ENCODE results near the gene BCAR1. TPM values are rescaled to one million over a fixed set of nuclear protein-coding genes. Genes with fewer than 3 reads are reported as not detected.

Gene BCAR1, protein sequence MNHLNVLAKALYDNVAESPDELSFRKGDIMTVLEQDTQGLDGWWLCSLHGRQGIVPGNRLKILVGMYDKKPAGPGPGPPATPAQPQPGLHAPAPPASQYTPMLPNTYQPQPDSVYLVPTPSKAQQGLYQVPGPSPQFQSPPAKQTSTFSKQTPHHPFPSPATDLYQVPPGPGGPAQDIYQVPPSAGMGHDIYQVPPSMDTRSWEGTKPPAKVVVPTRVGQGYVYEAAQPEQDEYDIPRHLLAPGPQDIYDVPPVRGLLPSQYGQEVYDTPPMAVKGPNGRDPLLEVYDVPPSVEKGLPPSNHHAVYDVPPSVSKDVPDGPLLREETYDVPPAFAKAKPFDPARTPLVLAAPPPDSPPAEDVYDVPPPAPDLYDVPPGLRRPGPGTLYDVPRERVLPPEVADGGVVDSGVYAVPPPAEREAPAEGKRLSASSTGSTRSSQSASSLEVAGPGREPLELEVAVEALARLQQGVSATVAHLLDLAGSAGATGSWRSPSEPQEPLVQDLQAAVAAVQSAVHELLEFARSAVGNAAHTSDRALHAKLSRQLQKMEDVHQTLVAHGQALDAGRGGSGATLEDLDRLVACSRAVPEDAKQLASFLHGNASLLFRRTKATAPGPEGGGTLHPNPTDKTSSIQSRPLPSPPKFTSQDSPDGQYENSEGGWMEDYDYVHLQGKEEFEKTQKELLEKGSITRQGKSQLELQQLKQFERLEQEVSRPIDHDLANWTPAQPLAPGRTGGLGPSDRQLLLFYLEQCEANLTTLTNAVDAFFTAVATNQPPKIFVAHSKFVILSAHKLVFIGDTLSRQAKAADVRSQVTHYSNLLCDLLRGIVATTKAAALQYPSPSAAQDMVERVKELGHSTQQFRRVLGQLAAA
- 10 to 100 TPM; 14.1 to 34.1 (median 16.1) TPM for total RNA-seq

GRCh38 chr16:75251280-75252048 is at the start of gene BCAR1:
Gene BCAR1 (minus strand): TSS chr16:75251624. CDS start chr16:75251482, 142 bp downstream.
- TF ChIP-seq, protein P1, sequence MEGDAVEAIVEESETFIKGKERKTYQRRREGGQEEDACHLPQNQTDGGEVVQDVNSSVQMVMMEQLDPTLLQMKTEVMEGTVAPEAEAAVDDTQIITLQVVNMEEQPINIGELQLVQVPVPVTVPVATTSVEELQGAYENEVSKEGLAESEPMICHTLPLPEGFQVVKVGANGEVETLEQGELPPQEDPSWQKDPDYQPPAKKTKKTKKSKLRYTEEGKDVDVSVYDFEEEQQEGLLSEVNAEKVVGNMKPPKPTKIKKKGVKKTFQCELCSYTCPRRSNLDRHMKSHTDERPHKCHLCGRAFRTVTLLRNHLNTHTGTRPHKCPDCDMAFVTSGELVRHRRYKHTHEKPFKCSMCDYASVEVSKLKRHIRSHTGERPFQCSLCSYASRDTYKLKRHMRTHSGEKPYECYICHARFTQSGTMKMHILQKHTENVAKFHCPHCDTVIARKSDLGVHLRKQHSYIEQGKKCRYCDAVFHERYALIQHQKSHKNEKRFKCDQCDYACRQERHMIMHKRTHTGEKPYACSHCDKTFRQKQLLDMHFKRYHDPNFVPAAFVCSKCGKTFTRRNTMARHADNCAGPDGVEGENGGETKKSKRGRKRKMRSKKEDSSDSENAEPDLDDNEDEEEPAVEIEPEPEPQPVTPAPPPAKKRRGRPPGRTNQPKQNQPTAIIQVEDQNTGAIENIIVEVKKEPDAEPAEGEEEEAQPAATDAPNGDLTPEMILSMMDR (IDR thresholded peaks at IDR 0.05; ENCODE audit: low read depth) = no peak

- TF ChIP-seq, protein P1 (IDR thresholded peaks at IDR 0.05; ENCODE audit: low read depth) = no peak
Measured at GRCh38 chr16:75298267-75298666, 46.8 kb upstream of the BCAR1 start.

DNA sequence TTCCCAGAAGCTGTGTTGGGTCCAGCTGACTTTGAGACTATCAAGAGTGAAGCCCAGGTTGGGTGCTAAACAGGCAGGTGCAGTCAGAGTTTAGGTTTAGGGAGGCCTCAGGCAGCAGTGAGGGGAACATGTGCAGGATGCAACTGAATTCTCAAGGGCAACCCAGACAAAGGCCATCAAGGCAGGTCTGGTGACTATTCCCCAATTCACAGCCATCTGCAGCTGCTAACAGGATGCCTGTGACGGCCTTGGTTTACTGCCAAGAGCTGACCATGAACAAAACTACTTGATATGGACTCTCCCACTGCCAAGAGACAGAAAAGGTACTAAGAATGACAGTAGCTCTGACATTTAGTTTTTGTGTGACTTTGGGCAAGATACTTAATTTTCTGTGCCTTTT is 45.2 kb upstream of the BCAR1 start:
- TF ChIP-seq, protein P1 (IDR thresholded peaks at IDR 0.05; ENCODE audit: low read depth) = no peak

GRCh38 chr16:75294773-75295459 is 43.5 kb upstream of the BCAR1 start:
- TF ChIP-seq, protein P1 (IDR thresholded peaks at IDR 0.05; ENCODE audit: low read depth) = no peak

DNA sequence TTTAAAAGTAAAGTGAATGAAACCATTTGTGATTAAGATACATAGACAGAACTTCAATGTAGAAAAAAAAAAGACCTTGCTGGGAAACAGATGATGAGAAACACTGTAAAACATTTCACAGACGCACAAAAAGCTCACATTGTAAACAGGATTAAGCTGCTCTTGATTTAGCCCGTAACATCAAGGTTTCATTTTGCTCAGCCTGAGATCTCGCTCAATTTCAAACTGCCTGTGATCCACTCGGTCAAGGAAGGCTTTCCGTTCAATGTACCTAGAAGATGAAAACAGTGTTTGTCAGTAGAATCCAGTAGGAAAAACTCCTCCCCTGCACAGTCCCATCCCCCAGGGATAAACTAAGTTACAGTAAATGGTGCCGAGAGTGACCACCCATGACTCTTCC is 42.3 kb upstream of the BCAR1 start:
- TF ChIP-seq, protein P1 (IDR thresholded peaks at IDR 0.05; ENCODE audit: low read depth) = no peak

DNA sequence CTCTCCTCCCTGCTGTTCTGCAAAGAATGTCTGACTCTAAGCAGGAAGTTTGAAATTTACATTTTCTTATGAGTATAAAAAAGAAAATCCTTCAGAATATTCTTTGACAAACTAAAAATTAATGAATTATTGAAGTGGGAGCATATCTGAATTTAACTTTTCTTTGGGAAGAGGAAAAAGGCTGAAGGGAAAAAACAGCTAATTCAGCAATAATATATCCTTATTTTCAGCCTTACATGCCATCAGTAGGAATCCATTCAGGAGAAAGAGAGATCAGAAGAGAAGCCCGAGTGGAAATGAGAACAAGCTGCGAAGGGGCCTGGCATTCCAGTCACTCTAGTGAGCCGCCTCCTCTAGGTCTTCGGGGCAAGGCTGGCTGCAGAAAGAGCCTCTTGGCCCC is 41.7 kb upstream of the BCAR1 start:
- TF ChIP-seq, protein P1 (IDR thresholded peaks at IDR 0.05; ENCODE audit: low read depth) = no peak
